NCI-H2029 (cell line): Measurements from ENCODE around the gene CFAP97D1.
A peak's percentile ranks its signal among the peaks of the same experiment; 100 is the strongest.

Experiments used
- DNase-seq: peaks from one replicate; lab custom pipeline; 2025; lab: John Stamatoyannopoulos, UW

Gene CFAP97D1

DNA sequence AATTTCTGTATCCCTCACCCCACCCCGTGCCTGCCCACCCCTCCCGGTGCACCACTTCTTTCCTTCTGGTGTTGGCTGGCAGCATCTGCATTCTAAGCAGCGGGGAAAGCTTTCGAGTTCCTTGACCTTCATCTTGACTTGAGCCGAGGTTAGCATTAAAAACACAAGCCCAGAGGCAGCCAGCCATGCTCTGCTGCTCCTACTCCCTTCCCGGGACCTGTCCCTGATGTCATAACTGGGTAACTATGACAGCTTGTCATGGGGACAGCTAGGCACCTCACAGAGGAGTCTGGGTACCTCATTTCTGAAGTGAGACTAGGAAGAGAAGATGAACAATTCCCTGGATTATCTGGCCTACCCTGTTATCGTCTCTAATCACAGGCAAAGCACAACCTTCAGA lies at the start of gene CFAP97D1:
Gene CFAP97D1, plus strand, starts transcription at position 301 of the 400 bp plus-strand sequence. Its CDS starts 28 bp downstream, at position 329.
- no peak for DNase-seq

DNA sequence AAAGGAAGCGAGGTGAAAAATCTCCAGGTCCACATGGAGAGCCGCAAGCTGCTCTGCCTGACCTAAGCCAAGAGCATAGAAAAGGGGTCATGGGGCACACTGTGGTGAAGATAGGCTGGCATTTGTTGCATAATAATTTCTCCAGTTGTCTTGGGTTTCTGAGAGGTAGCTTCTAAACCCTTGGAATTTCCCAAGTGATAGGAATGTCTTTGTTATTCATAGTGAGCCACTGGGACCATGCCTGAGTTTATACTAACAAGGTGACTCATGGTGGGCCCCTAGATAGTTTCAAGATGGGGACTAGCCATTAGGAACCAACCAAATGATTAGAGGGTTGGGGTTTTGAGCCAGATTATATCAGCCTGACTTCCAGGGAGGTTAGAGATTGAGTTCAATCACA lies 47.3 kb upstream of the CFAP97D1 start:
- no peak for DNase-seq

DNA sequence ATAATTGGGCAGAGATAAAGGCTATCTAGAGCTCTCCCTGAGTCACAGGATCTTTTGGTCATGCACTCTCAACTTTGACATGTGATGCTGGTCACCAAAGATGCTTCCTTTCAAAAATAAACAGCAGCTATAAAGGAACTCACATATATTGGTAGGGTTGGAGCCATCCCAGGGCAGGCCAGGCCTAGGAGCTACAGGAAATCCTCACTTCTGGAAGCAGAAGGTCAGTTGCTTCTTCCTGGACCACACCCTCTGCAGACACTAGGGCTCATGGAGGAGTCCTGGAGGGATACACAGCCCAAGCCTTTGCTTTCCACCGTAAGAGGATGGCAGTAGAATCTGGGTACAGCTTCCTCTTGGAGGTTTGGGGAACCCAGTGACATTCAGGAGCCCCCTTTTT lies 46.3 kb upstream of the CFAP97D1 start:
- no peak for DNase-seq

DNA sequence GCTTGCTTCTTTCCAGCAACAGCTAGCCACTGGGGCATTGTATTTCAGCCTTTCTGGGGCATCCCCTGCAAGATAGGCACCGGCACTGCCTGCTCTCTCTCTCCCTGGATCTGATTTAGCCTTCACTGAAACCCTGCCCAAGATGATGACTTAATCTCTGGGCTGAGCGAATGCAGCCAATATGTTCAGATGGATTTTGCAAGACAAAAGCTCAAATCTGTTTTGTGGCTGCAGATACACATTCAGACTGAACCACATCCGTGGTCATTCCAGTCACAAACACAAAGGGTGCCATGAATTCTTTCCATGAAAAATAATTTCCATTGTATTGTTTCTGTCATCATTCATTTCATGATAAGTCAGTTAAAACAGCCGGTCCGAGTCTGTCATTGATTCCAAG lies 45.9 kb upstream of the CFAP97D1 start:
- no peak for DNase-seq

DNA sequence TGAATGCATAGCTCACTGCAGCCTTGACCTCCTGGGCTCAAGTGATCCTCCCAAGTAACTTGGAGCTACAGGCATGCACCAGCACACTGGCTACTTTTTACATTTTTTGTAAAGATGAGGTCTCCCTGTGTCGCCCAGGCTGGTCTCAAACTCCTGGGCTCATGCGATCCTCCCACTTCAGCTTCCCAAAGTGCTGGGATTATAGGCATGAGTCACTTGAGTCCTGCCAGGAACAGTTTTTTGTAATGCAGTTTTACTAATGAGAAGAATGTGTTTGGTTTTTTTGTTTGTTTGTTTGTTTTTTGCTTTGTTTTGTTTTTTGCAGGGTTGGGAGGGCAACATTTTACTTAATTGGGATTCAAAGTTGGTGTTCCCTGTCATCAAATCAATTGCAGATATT lies 43.8 kb upstream of the CFAP97D1 start:
- no peak for DNase-seq

DNA sequence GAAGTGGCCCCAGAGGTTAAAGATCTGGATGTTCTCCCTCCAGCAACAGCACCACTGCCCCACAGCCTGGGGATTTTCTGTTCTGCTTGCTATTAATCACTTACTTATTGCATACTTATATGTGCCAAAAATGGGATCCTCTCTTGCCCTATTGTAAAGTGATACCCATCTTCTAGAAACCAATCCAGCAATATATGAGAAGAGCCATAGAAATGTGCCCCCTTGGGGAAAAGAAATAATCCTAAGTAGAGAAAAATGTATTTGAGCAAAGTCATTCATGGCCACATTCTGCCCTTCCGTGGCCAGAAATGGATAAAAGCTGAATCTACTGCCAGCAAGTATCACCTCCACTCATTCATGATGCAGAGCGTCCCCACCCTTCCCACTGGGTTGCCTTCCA lies 42.5 kb upstream of the CFAP97D1 start:
- DNase-seq, result no peak

DNA sequence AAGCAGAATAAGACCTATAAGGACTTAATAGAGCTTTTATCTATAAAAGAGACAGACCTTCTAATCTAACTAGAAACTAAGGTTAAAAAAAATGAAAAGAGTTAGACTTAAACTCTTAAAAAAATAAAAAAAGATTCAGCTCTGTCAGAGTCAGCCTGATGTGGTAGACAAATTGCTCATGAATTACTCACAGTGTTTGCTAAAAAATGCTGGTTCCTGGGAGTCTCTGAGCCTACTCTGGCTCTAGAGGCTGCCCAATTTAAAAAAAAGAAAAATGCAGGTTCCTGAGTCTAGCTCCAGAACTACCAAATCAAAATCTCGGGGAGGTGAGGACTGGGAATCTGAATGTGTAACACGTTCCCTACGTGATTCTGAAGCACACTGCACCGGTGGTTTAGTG lies 39.7 kb upstream of the CFAP97D1 start:
- DNase-seq, result no peak

DNA sequence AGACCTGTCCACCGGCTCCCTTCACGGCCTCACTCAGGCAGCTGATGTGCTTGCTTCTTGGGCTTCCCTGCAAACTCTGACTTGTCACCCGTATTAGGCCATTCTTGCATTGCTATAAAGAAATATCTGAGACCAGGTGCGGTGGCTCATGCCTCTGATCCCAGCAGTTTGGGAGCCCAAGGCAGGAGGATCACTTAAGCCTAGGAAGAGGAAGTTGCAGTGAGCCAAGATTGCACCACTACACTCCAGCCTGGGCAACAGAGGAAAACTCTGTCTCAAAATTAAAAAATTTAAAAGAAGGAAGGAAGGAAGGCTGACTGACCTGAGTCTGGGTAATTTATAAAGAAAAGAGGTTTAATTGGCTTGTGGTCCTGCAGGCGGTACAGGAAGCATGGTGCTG lies 38.6 kb upstream of the CFAP97D1 start:
- DNase-seq, result no peak

DNA sequence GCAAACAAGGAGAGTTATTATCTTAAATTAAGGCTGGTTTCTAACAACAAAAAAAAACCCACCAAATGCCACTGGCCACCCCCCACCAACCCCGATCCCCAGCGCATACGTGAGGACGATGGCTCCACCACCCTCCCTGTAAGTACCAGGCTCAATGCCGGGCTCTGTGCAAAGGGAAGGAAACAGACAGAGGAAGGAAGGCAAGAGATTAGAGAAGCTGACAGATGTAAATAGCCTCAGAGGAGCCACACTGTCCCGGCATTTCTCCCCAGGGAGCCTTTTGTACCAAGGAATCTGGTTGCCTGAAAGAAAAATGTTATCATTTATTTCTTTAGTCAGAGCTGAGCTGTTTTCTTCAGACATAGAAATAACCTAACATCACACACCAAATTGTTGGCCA lies 34.7 kb upstream of the CFAP97D1 start:
- no peak for DNase-seq

DNA sequence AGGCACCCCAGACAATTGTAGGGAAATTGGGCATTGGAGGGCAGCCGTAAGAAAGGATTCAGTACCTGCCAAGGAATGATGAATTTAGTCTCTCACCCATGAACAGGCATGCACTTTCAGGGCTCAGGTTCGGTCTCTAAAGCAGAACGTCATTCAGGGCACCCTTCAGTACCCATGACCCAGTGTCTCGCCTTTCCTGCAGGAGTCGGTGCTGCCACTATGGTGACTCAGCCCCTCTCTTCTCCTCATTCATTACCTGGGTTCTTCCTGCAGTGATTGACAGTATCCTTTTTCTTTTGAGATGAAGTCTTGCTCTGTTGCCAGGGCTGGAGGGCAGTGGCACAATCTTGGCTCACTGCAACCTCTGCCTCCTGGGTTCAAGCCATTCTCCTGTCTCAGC lies 30.1 kb upstream of the CFAP97D1 start:
- no peak for DNase-seq

DNA sequence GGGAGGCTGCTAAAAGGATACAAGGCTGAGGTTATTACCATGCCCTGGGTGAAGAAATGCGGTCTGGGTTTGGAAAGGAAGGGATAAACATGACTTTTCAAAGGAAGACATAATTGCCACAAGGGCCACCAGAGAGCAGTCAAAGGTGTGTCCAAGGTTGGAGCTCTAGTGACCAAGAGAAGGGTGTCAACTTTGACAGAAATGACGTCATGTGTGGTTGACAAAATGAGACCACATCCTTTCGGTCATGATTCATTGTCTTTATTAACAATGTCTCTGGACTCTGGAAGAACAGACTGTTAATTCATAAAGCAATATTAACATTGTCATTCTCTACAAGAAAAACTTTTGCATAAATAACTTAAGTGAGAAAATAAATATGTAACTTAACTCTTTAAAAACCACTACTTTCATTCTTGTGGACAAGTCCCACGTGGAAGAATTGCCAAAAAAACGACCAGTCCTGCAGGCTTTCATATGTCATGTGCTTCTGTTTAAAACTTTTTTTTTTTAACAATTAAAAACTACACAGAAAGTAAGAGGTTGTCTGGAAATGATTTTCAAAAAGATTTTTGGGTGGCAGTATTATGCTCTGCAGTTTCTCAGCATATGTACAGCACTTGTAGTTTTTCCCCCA lies 26.6 kb upstream of the CFAP97D1 start:
- DNase-seq, result no peak

DNA sequence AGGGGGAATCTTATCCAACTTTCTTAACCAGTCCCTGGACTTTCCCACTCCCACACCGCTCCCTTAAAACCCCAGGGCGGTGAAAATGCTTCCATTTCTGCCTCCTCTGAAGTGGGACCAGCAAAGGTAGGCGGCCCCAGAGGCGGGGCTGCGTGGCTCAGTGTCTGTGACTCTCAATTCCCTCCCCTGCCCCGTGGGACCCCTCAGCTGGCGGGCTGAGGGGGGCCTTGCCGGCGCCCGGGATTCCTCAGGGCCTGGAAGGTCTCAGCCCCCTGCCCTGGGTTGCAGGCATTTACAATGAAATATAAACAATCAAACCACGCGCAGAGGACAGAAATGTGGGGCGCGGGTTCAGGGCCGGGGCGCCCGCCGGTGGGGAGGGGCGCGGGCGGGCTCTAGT lies 25.3 kb upstream of the CFAP97D1 start:
- no peak for DNase-seq

DNA sequence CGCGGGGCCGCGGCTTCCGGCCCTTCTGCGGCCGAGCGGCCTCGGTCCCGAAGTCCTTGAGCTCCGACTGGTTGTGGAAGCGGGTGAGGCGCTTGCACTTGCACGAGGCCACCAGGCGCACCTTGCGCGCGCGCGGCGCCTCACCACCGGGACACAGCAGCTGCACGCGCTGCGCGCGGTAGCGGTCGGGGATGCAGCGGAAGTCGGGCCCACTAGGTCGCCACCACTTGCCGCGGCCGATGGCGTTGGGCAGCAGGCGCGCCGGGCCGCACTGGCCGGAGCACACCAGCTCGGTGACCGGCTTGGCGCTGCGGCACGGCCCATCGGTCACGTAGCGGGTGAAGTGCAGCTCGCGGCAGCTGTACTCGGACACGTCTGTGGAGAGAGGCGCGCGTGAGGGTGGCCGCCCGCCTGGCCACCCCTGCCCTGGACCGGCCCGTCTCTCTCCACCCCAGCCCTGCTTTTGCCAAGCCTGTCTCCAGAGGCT lies 24.8 kb upstream of the CFAP97D1 start:
- no peak for DNase-seq

DNA sequence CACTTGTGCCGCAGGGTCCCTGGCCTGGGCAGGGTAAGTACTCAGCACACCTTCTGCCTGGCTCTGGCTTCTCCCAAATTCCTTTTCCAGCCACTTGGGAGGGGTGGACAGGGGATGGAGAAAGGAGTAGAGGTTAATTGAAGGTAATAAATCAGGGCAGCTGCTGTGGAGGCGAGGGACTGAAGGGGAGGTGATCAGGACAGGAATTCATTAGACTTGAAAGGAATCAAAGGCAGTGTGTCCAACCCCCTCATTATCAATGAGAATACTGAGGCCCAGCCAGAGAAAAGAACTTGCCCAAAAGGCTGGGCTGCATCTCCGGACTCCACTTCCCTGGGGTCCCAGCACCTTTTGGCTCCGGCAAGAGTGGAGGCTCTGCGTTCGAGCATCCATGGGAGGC lies 24.0 kb upstream of the CFAP97D1 start:
- no peak for DNase-seq

DNA sequence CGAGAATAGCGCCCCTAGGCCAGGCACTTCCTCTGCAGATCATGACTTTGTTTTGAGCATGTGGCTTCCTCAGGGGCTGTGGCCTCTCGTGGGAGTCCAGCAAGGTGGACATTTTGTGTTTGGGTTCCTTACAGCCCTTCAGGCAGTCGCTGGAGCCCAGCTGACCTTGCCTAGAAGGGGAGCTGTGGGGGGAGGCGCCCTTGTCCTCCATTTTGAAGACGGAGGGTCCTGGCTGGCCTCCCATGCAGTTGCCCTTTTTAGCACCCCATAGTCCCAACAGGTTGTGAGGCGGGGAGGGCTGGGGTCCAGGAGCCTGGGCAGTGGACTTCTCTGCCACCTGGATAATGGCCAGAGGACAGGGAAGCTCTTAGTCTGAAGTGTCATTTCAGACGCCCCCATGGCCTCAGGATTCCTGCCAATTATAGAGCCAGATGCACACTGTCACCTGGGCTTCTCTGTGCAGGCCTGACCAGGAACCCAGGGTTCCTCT lies 23.0 kb upstream of the CFAP97D1 start:
- DNase-seq, result no peak

DNA sequence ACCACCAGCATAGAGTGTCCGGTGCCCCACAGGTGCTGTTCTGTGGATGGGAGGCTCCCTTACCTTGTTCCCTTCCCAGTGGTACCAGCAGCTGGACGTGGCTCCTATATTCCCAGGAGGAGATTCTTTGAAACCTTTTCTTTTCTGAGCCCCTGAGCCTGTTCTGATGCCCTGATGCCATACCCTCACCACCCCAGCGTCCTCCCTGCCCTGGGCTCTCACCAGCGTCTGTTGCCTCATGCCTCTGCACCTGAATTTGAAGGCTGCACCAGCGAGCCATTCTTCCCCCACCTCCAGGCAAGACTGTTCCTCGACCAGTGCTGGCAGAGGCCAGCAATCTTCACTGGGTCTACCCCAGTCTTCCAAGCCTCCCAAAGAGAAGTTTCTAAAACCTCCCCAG lies 22.1 kb upstream of the CFAP97D1 start:
- no peak for DNase-seq

DNA sequence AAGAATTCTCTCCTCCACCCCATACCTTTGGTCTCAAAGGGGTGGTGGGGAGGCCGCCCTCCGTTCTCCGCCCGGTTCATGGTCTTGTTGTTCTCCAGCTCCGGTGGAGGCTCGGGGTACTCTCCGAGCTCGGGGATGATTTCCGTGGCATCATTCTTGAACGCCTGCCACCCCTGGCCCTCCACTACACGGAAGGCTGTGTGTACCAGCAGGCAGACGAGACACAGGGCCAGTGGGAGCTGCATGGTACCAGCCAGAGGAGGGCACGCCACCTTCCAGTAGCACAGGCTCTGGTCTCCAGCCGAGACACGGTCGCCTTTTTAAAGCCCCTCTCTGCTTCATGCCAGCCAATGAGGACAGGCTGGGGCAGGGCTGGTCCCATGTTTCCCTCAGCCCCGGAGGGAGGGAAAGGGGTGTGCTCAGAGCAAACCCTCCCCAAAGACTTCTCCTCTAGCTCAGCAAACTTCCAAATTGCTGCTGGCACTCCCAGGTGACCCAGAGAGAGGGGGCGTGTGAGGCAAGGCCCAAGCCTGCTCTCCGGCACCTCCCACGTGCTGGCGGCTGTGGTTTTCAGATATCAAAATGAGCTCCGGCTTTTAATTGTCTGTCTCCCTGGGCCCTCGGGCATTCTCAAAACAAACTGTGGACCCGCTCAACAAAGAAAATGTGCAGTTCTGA lies 21.6 kb upstream of the CFAP97D1 start, which contains the start of gene SOST:
Gene SOST, minus strand, starts transcription at position 295 of the 678 bp plus-strand sequence. Its CDS starts 50 bp downstream, at position 245.
- no peak for DNase-seq

DNA sequence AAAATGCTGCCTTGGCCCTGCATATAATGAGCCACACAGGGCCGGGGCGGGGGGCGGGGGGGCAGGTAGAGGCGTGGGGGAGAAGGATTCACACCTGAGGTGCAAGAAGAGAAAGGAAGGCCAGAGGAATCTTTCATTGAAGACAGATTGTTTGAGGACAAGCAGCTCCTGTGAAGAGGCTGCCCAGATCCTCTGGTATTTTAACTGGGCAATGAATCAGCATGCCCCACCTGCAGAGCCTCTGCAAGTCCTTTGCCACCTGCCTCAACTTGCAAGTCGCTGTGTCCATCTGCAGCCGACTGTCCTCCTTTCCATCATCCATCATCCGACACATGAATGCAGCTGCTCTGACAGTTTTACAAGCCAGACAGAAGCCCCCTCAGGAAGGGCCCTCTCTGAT lies 20.4 kb upstream of the CFAP97D1 start:
- no peak for DNase-seq

DNA sequence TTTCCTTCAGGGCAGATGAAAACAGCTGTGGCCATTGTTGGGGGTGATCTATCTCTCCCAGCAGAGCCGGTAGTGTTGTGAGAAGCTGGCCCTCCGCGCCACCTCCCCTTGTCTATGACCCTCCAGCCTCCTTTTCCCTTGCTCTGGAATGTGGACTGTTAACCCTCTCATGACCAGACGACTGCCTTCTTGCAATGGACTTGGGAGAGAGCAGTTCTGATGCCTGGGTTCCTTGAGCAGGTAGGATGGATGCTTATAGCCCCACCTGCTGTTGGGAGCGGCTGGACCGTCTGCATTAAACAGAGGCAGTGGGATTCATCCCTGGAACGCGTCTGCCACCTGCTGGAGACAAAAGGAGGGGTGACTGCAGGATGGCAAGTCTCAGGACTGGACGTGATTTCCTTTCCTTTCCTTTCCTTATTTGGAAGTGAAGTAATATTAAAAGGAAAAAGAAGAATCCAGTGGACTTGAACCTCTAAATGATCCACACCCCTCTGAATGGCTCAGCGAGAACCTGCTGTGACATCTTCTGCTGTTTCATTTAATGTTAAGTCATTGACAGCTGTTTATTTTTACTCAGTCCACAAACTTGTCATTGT lies 19.9 kb upstream of the CFAP97D1 start:
- DNase-seq, result peak; percentile 58

DNA sequence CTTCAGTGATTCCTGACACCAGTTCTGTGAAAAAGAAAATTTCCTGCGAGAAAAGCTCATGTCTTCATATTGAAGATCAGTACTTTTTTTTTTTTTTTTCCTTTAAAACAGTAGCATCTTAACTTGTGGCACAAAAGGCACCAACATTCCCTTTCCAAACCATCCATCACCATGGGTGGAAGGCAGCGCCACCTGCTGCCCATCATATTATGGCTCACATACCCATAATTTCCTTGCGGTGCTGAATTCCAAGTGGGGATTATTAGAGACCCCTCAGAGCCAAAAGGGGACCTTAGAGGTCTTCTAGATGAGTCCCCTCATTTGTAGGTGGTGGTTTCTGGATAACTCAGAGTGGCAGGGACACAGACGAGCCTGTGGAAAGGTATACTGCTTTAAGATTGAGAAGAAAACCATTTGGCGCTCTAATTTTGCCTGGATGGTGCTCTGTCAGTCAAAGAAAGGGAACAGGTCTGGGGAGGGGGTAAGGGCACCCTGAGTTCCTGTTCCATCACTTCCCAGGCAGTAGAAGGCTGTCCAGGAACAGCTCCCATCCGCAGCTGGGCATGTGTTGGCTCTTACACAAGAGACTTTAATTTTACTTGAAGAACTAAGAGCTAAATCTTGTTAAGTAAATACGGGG lies 13.7 kb upstream of the CFAP97D1 start:
- no peak for DNase-seq

DNA sequence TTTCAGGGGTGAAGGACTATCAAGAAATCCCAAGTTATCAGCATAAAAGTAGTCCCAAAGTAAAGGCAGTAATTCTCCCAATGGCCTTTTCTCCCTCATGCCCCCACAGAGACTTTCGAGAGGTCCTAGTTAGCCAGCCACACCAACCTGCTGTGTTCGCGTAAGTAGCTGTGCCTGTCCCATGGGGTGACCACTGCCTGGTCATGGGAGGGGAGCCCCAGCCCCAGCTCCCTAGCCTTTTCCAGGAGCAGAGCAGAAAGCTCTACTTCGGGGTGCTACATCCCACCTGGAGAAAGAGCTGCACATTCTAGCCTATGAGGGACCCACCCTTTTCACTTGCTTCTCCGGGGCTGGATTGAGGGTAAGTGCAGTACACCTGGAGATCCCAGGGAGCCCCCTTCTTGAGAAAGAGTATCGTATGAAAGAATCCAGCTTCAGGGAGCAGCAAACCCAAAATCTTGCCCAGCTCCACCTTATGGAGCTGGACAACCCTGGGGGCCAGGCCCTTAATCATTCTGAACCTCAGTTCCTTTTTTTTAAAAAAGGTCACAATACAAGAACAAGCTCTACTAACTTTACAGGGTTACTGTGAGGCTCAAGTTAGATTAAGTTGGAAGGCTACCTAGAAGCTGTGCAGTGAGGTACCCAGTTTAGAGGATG lies 13.1 kb upstream of the CFAP97D1 start:
- no peak for DNase-seq

DNA sequence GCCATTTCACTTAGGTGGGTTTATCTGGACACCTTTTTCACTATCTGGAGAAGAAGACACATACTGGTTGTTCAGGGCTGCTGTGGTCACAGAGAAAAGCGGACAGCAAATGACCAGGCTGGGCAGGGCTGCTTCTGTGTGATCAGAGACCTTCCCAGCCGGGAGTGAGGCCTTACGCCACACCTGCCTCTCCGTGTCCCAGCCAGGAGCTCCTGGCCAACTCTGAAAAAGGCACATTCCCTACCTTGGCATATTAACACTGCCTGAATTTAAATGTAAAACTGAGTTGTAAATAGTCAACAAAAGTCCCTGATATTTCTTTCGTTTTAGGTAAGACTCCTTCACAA lies 12.5 kb upstream of the CFAP97D1 start:
- no peak for DNase-seq
